GM12878 (cell line): Measurements from ENCODE around the gene TEKT1. TPM values are rescaled to one million over a fixed set of nuclear protein-coding genes. Genes with fewer than 3 reads are reported as not detected.
"Not testable (repeated sequence)": the region's sequence is repeated elsewhere in the genome, so short reads cannot be mapped to it uniquely, and the experiment has no call there.

ENCODE experiments used
- ATAC-seq: fragments of 200-7000 bp; cut with Tn5 transposase; 3 replicates; pipeline ENCODE4 v1.9.1; 2020; ENCODE audit warnings: mild to moderate bottlenecking, moderate library complexity
- BruUV-seq: library from RNA; stranded (reverse); fragments of 400-500 nt; replicated peaks from 2 replicates; lab custom pipeline; 2021; lab: Mats Ljungman, UMichigan
- CTCF ChIA-PET: fragments of 300-600 bp; sonication (Branson Sonifier 250); formaldehyde crosslinking; extraction: SDS; loops from one replicate; lab custom pipeline; 2021; ENCODE audit warnings: inconsistent platforms; lab: Yijun Ruan, JAX
- POLR2A ChIA-PET: fragments of 350-600 bp; formaldehyde crosslinking; extraction: SDS; loops from one replicate; lab custom pipeline; 2021; ENCODE audit warnings: inconsistent platforms; lab: Charles Lee
- RAD21 ChIA-PET: fragments of 300-600 bp; sonication (Branson Sonifier 250); formaldehyde crosslinking; loops from one replicate; lab custom pipeline; 2023; ENCODE audit warnings: antibody characterized with exemption; ENCODE audit not compliant: unreplicated experiment; lab: Charles Lee
- SMC1A ChIA-PET: fragments of 300-600 bp; sonication (Branson Sonifier 250); formaldehyde crosslinking; loops from one replicate; lab custom pipeline; 2023; ENCODE audit not compliant: unreplicated experiment, uncharacterized antibody; lab: Charles Lee
- DNase-seq: peaks from one replicate; pipeline ENCODE4 v3.0.0-alpha.2; 2011; ENCODE audit warnings: low read depth, low spot score
- FAIRE-seq: peaks from 3 replicates; lab custom pipeline; 2011; peaks lifted over from hg19 to GRCh38; lab: Jason Lieb, UNC
- H2AFZ ChIP-seq: 2 replicates; pipeline ENCODE4 v1.6.0; 2011; ENCODE audit warnings: low read depth, low read length, control low read depth; ENCODE audit not compliant: control insufficient read depth
- H3K27ac ChIP-seq: 2 replicates; pipeline ENCODE4 v1.5.1; 2011; ENCODE audit warnings: control low read depth; ENCODE audit not compliant: control insufficient read depth, insufficient read depth
- H3K27me3 ChIP-seq, 2 experiments: replicated peaks in 1 of 2; 2 replicates each; pipeline versions ENCODE4 v1.6.0 to v1.6.1; 2011; ENCODE audit warnings: low read length in 1 of 2; ENCODE audit not compliant: control insufficient read depth in 2 of 2, insufficient read depth in 2 of 2
- H3K36me3 ChIP-seq, 2 experiments: 2 replicates each; pipeline ENCODE4 v1.5.1; 2011; ENCODE audit warnings: low read length in 1 of 2; ENCODE audit not compliant: control insufficient read depth in 2 of 2, insufficient read depth in 2 of 2
- H3K4me1 ChIP-seq: 2 replicates; pipeline ENCODE4 v1.6.1; 2011; ENCODE audit warnings: mild to moderate bottlenecking, low read length, moderate library complexity, mixed read lengths; ENCODE audit not compliant: control insufficient read depth, insufficient read depth
- H3K4me2 ChIP-seq: 2 replicates; pipeline ENCODE4 v1.6.0; 2011; ENCODE audit warnings: control low read depth; ENCODE audit not compliant: control insufficient read depth, insufficient read depth
- H3K4me3 ChIP-seq: fragments of 200-600 bp; sonication (generic); 2 replicates; pipeline ENCODE4 v1.5.1; 2016
- H3K79me2 ChIP-seq: 2 replicates; pipeline ENCODE4 v1.6.0; 2011; ENCODE audit warnings: low read length; ENCODE audit not compliant: control insufficient read depth, insufficient read depth
- H3K9ac ChIP-seq: 2 replicates; pipeline ENCODE4 v1.8.0; 2011; ENCODE audit warnings: low read length, control low read depth, mixed read lengths; ENCODE audit not compliant: control insufficient read depth, insufficient read depth
- H3K9me3 ChIP-seq: replicated peaks from 3 replicates; pipeline ENCODE4 v1.5.1; 2011; ENCODE audit warnings: mild to moderate bottlenecking, low read length; ENCODE audit not compliant: control insufficient read depth, insufficient read depth
- H4K20me1 ChIP-seq: 2 replicates; pipeline ENCODE4 v1.6.0; 2011; ENCODE audit not compliant: control insufficient read depth, insufficient read depth
- BMI1 ChIP-seq: fragments of 450-650 bp; IDR thresholded peaks from 2 replicates; pipeline ENCODE4 v1.6.1; 2016; ENCODE audit warnings: mild to moderate bottlenecking, moderate library complexity, borderline replicate concordance
- MXI1 ChIP-seq: fragments of 150-350 bp; IDR thresholded peaks from 2 replicates; pipeline ENCODE4 v1.6.1; 2011; ENCODE audit warnings: low read depth, mild to moderate bottlenecking, inconsistent platforms, low read length, improper control_type of control experiment
- POLR2AphosphoS5 ChIP-seq: IDR thresholded peaks from 2 replicates; pipeline ENCODE4 v1.6.1; 2011; ENCODE audit warnings: mild to moderate bottlenecking, low read length, inconsistent platforms
- WGBS: methylation state at CpG from one replicate; pipeline ENCODE4 v1.1.6; 2016; ENCODE audit warnings: low lambda C conversion rate; ENCODE audit not compliant: insufficient replicate concordance, insufficient coverage; ENCODE audit errors: missing lambda C conversion rate; 5-methylcytosine and 5-hydroxymethylcytosine counted together
- in situ Hi-C: fragments of 300-500 bp; cut with MboI; formaldehyde crosslinking; loops from 9 replicates; pipeline ENCODE4 v1.14.3; 2018; ENCODE audit warnings: mixed read lengths
- intact Hi-C: fragments of 100-400 bp; cut with micrococcal nuclease; formaldehyde crosslinking; loops from one replicate; pipeline ENCODE4 v1.14.2; 2022; ENCODE audit not compliant: unreplicated experiment
- polyA plus RNA-seq, 11 experiments: library from polyadenylated mRNA; depleted of rRNA in 4 of 11; unstranded in 6 of 11; stranded (reverse) in 5 of 11; fragments of >200 nt; fragmentation: Nextera tagmentation in 4 of 11; fragmentation: Illumina TruSeq in 1 of 11; extraction: Ambion mirVana in 4 of 11; extraction: Trizol in 1 of 11; gene quantifications; 1 replicate in 1 of 11; 2 replicates in 10 of 11; pipeline versions ENCODE4 v1.2.1 to v1.2.3, GENCODE V29; 2011 to 2016; ENCODE audit warnings: inconsistent platforms in 2 of 11, missing spikeins in 2 of 11, low read depth in 1 of 11
- total RNA-seq, 4 experiments: library from RNA; depleted of rRNA in 3 of 4; stranded (reverse); fragments of >200 nt in 3 of 4; fragmentation: Illumina TruSeq in 1 of 4; extraction: Trizol in 1 of 4; gene quantifications; 2 replicates each; pipeline versions ENCODE4 v1.2.1 to v1.2.3, GENCODE V29; 2013 to 2021

The TEKT1 gene
- total and polyA plus RNA-seq, 10 of the 15 experiments (the other 5 are each of a cell fraction or from before 2014, with no cell fraction given), result not detected

DNA sequence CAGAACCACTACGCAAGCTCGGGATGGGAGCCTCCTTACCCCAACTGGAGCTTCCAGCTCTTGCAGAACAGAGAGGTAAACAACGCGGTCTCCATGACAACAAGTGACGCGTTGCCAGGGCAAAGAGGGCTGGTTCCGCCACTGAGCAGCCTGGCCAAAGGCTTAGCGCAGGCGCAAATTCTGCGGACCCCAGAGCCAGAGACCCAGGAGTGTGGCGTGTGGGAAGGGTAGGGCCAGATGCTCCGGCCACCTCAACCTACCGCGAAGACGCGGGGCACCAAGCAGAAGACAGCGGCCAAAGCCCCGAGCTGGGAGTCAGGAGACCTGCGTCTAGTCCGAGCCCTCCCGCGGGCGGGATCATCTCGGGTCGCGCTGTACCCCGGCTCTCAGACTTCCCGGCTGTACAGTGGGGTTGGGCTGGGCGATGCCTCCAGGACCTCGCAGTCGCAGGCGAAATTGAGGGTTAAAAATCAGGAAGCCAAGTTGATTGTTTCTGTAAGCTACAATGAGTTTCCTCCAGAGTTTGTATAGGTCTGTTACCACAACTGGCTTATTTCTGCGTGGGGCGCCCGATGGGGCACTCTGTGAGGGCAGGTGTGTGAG lies at the start of gene TEKT1 (continued):
- TF ChIP-seq BMI1 (peak; percentile 87), MXI1 (peak; percentile 23; the same call in 1 of the 2 replicates), POLR2AphosphoS5 (no peak)

DNA sequence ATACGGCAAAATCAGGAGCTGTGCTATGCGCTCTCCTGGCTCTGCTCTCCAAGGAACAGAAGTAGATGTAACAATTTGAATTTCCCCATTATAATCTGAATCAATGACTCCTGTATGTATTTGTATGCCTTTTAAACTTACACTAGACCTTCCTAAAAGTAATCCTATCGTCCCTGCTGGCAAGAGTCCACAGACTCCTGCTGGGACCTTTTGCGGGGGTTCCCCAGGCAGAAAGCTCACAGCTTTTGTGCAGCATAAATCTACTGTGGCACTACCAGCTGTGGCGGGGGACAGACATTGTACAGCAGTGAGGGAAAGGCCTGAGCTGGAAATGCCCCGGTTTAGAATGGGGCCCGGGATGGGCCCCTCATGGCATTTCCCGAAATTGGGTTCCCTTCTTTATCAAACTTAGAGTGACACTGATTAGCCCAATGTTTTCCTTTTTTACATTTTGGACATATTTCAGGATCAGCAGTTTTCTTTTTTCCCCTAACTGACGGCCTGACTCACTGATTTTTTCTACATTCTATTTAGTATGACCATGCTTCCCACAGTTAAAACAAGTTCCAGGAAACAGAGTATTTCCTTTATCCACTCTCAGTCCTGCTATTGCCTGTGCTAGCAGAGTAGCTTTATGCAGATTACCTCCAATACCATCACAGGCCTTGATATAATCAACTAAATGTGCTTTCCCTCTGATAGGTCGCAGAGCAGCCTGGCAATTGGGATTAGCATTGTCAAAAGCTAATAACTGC lies 47.9 kb upstream of the TEKT1 start:
- in situ Hi-C loops, H3K36me3 ChIP-seq, H3K4me3 ChIP-seq, DNase-seq, H3K4me2 ChIP-seq, H3K4me1 ChIP-seq, H4K20me1 ChIP-seq, FAIRE-seq, BruUV-seq, H3K9me3 ChIP-seq, H3K79me2 ChIP-seq, H2AFZ ChIP-seq, H3K27me3 ChIP-seq, H3K27ac ChIP-seq, ATAC-seq, H3K9ac ChIP-seq: not testable (repeated sequence)
- SMC1A ChIA-PET, result interaction anchor here (1.2 kb wide), 1 partner anchor 36 kb away, joined by 3 read pairs; no protein-coding TSS in a partner anchor
- CTCF ChIA-PET, result interaction anchor here (1.0 to 1.2 kb wide), 4 partner anchors 9 to 31 kb away, joined by 3 to 4 read pairs (median 4); no protein-coding TSS in a partner anchor
- RAD21 ChIA-PET, result interaction anchor here (1.4 kb wide), 1 partner anchor 36 kb away, joined by 4 read pairs; no protein-coding TSS in a partner anchor
- 38% methylated on average over 10 of the region's 10 CpGs for WGBS
- POLR2A ChIA-PET, result interaction anchor here (0.6 kb wide), 1 partner anchor 883 kb away, joined by 5 read pairs; no protein-coding TSS in a partner anchor
- intact Hi-C loops, result loop anchor here (10.0 kb wide), 1 partner anchor 55 kb away; no protein-coding TSS in a partner anchor

DNA sequence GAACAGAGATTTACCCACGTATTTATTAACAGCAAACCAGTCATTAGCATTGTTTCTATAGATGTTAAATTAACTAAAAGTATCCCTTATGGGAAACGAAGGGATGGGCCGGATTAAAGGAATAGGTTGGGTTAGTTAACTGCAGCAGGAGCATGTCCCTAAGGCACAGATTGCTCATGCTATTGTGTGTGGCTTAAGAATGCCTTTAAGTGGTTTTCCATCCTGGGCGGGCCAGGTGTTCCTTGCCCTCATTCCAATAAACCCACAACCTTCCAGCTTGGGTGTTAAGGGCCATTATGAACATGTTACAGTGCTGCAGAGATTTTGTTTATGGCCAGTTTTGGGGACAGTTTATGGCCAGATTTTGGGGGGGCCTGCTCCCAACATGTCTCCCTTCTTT lies 43.7 kb upstream of the TEKT1 start:
- DNase-seq, H2AFZ ChIP-seq, BruUV-seq, ATAC-seq, H3K27me3 ChIP-seq, SMC1A ChIA-PET, H3K79me2 ChIP-seq, H3K4me3 ChIP-seq, POLR2A ChIA-PET, H3K9ac ChIP-seq, H3K4me1 ChIP-seq, RAD21 ChIA-PET, FAIRE-seq, in situ Hi-C loops, H3K36me3 ChIP-seq, H3K9me3 ChIP-seq, H3K4me2 ChIP-seq, H4K20me1 ChIP-seq, H3K27ac ChIP-seq: not testable (repeated sequence)
- WGBS, result 38% methylated on average over 4 of the region's 4 CpGs
- intact Hi-C loops, result loop anchor here (10.0 kb wide), 1 partner anchor 60 kb away; no protein-coding TSS in a partner anchor
- CTCF ChIA-PET, result interaction anchor here (1.4 kb wide), 1 partner anchor 129 kb away, joined by 4 read pairs; no protein-coding TSS in a partner anchor
